Measurements from ENCODE around the gene CFAP54. TPM values are rescaled to one million over a fixed set of nuclear protein-coding genes. Genes with fewer than 3 reads are reported as not detected.
A peak's percentile ranks its signal among the peaks of the same experiment; 100 is the strongest.

CFAP54 gene
- total RNA-seq, 1 experiment from 2014 or later, result 0.64 TPM

GRCh38 chr12:96906849-96907670 lies 417.7 kb downstream of the CFAP54 start, which contains the start of gene NEDD1:
Gene NEDD1 (plus strand): TSS chr12:96907257. CDS start chr12:96909760, 2,503 bp downstream.
- POLR2A ChIA-PET, result no interaction called here
- Histone ChIP-seq H3K27me3 (ENCODE audit: control insufficient read depth, insufficient read depth, low read length) (no peaks in the 10 kb centered on the region), H3K9me3 (ENCODE audit: control insufficient read depth, insufficient read depth, low read depth, low read length) (no peaks in the 10 kb centered on the region), H3K27ac (ENCODE audit: low read length) (peak within 1 kb of the TSS; percentile 93), H3K36me3 (ENCODE audit: control insufficient read depth, insufficient read depth, low read length) (0 out of 2 replicates have a peak, but pooled peaks cover 2% of the 10 kb centered on the region), H3K4me3 (ENCODE audit: low read depth in 2 of 2, low read length in 2 of 2) (peak within 1 kb of the TSS; percentile 97 to 98), H3K4me1 (ENCODE audit: control insufficient read depth, insufficient read depth, low read length) (peaks cover 14% of the 10 kb centered on the region)
- CTCF ChIA-PET, result no interaction called here
- peak; percentile 99 for ATAC-seq
- no peak for TF ChIP-seq REST (IDR thresholded peaks at IDR 0.05; ENCODE audit: insufficient read depth in 1 of 2, low read depth in 2 of 2, low read length in 1 of 2)
- peak; percentile 79; the same call in 1 of the 2 replicates for TF ChIP-seq POLR2AphosphoS5 (IDR thresholded peaks at IDR 0.05; ENCODE audit: low read depth, low read length)
- in situ Hi-C loops (cut with HindIII; ENCODE audit: low pct_unique_long_range_greater_than_20kb, low sequenced_read_pairs), result no loop called here
- peak; percentile 15 for DNase-seq (ENCODE audit: low read depth, low spot score)
- BruUV-seq (replicated peaks), result no TSS peak
- intact Hi-C loops (cut with micrococcal nuclease; ENCODE audit: unreplicated experiment), result no loop called here

GRCh38 chr12:96907671-96908422 lies 418.5 kb downstream of the CFAP54 start:
- 0 out of 2 replicates have a peak, but pooled peaks cover 2% of the 10 kb centered on the region for H3K36me3 ChIP-seq (ENCODE audit: control insufficient read depth, insufficient read depth, low read length)
- ATAC-seq, result peak; percentile 62
- ChIA-PET POLR2A (no interaction called here), CTCF (no interaction called here)
- peaks cover 14% of the 10 kb centered on the region for H3K4me1 ChIP-seq (ENCODE audit: control insufficient read depth, insufficient read depth, low read length)
- H3K9me3 ChIP-seq (ENCODE audit: control insufficient read depth, insufficient read depth, low read depth, low read length), result no peaks in the 10 kb centered on the region
- no peak for DNase-seq (ENCODE audit: low read depth, low spot score)
- peak overlapping the region; percentile 97 to 98 for H3K4me3 ChIP-seq (ENCODE audit: low read depth in 2 of 2, low read length in 2 of 2)
- no peak for TF ChIP-seq SIN3A (IDR thresholded peaks at IDR 0.05; ENCODE audit: borderline replicate concordance, insufficient read depth, low read depth, low read length)
- no peak for TF ChIP-seq POLR2AphosphoS5 (IDR thresholded peaks at IDR 0.05; ENCODE audit: low read depth, low read length)
- TF ChIP-seq REST (IDR thresholded peaks at IDR 0.05; ENCODE audit: insufficient read depth in 1 of 2, low read depth in 2 of 2, low read length in 1 of 2), result no peak
- no peak for TF ChIP-seq CTCF (IDR thresholded peaks at IDR 0.05)
- no peak for TF ChIP-seq TCF7L2 (IDR thresholded peaks at IDR 0.05; ENCODE audit: low read depth, low read length)
- in situ Hi-C loops (cut with HindIII; ENCODE audit: low pct_unique_long_range_greater_than_20kb, low sequenced_read_pairs), result no loop called here
- intact Hi-C loops (cut with micrococcal nuclease; ENCODE audit: unreplicated experiment), result no loop called here
- peak overlapping the region; percentile 93 for H3K27ac ChIP-seq (ENCODE audit: low read length)
- TSS peak; percentile 66 for BruUV-seq (replicated peaks)
- no peaks in the 10 kb centered on the region for H3K27me3 ChIP-seq (ENCODE audit: control insufficient read depth, insufficient read depth, low read length)
